Smooth muscle cell (in vitro differentiated cells): ENCODE measurements around the gene NHSL2. TPM values are rescaled to one million over a fixed set of nuclear protein-coding genes. Genes with fewer than 3 reads are reported as not detected.

Experiments used
- DNase-seq: peaks from one replicate; lab custom pipeline; 2025; ENCODE audit not compliant: unreplicated experiment; lab: John Stamatoyannopoulos, UW
- H2AFZ ChIP-seq: fragments of 200-600 bp; sonication (generic); 2 replicates; pipeline ENCODE4 v1.6.0; 2016; ENCODE audit warnings: antibody characterized with exemption, low read depth, mild to moderate bottlenecking
- H3F3A ChIP-seq: fragments of 200-600 bp; sonication (generic); 2 replicates; pipeline ENCODE4 v1.6.0; 2017; ENCODE audit warnings: antibody characterized with exemption, low read depth
- H3K27ac ChIP-seq: fragments of 200-600 bp; sonication (generic); 2 replicates; pipeline ENCODE4 v1.5.1; 2016; ENCODE audit warnings: low read depth, mild to moderate bottlenecking
- H3K27me3 ChIP-seq: fragments of 200-600 bp; sonication (generic); 2 replicates; pipeline ENCODE4 v1.6.1; 2016; ENCODE audit warnings: low read depth, mild to moderate bottlenecking
- H3K36me3 ChIP-seq: fragments of 200-600 bp; sonication (generic); 2 replicates; pipeline ENCODE4 v1.5.1; 2016; ENCODE audit warnings: low read depth
- H3K4me1 ChIP-seq: fragments of 200-600 bp; sonication (generic); 2 replicates; pipeline ENCODE4 v1.5.1; 2016; ENCODE audit warnings: low read depth
- H3K4me2 ChIP-seq: fragments of 200-600 bp; sonication (generic); 2 replicates; pipeline ENCODE4 v1.6.0; 2016; ENCODE audit warnings: mild to moderate bottlenecking
- H3K4me3 ChIP-seq: fragments of 200-600 bp; sonication (generic); 2 replicates; pipeline ENCODE4 v1.5.1; 2016; ENCODE audit warnings: mild to moderate bottlenecking
- H3K79me2 ChIP-seq: fragments of 200-600 bp; sonication (generic); 2 replicates; pipeline ENCODE4 v1.6.0; 2016; ENCODE audit warnings: low read depth, mild to moderate bottlenecking
- H3K9ac ChIP-seq: fragments of 200-600 bp; sonication (generic); 2 replicates; pipeline ENCODE4 v1.6.0; 2016; ENCODE audit warnings: low read depth
- H3K9me3 ChIP-seq: fragments of 200-600 bp; sonication (generic); replicated peaks from 2 replicates; pipeline ENCODE4 v1.5.1; 2016; ENCODE audit warnings: low read depth
- H4K20me1 ChIP-seq: fragments of 200-600 bp; sonication (generic); 2 replicates; pipeline ENCODE4 v1.6.0; 2016; ENCODE audit warnings: low read depth
- CTCF ChIP-seq: fragments of 200-600 bp; sonication (generic); IDR thresholded peaks from 2 replicates; pipeline ENCODE4 v1.5.1; 2017; ENCODE audit warnings: borderline replicate concordance, mild to moderate bottlenecking, antibody characterized with exemption; ENCODE audit not compliant: insufficient read depth, poor library complexity, severe bottlenecking
- WGBS: methylation state at CpG from one replicate; pipeline ENCODE4 v1.1.7; 2016; ENCODE audit warnings: low lambda C conversion rate; 5-methylcytosine and 5-hydroxymethylcytosine counted together
- polyA plus RNA-seq: library from polyadenylated mRNA; unstranded; fragments of >200 nt; fragmentation: Nextera tagmentation; extraction: Ambion mirVana; gene quantifications from 2 replicates; pipeline ENCODE4 v1.2.1, GENCODE V29; 2016
- total RNA-seq: library from RNA; depleted of rRNA; stranded (reverse); fragments of >200 nt; gene quantifications from 2 replicates; pipeline ENCODE4 v1.2.3, GENCODE V29; 2014

Gene NHSL2
- total and polyA plus RNA-seq, 2 experiments from 2014 or later, result 2.9 to 3.3 TPM

DNA sequence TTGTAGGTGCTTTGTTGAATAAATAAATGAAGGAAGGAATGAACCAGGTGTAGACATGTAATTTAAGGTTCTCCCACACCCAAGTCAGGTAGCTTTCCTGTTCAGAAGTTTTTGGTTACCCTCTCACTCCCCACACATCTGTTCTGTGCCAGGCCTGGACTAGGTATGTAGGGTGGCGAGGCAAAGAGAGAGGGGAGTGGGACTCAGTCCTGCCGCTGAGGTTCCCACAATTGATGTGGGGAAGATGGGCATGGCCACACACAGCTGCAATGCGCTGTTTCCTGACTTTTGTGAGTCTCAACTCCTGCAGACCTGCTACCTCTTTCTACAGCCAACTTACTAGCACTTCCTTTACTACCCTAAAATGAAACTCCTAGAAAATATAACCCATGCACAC is 132.2 kb downstream of the NHSL2 start:
- WGBS, result 64% methylated on average over 3 of the region's 3 CpGs
- no peak for DNase-seq
- no peaks in the 10 kb centered on the region for H4K20me1 ChIP-seq
- H3K79me2 ChIP-seq, result no peaks in the 10 kb centered on the region
- H3K27me3 ChIP-seq, result no peaks in the 10 kb centered on the region
- no peak overlapping the region for H3K4me2 ChIP-seq
- no peak overlapping the region for H2AFZ ChIP-seq
- no peak overlapping the region for H3K4me3 ChIP-seq
- no peaks in the 10 kb centered on the region for H3K36me3 ChIP-seq
- H3K4me1 ChIP-seq, result no peaks in the 10 kb centered on the region
- H3K9me3 ChIP-seq, result no peaks in the 10 kb centered on the region
- H3K9ac ChIP-seq, result no peak overlapping the region
- no peak for TF ChIP-seq CTCF
- H3K27ac ChIP-seq, result no peak overlapping the region
- H3F3A ChIP-seq, result no peaks in the 10 kb centered on the region

GRCh38 chrX:72043636-72044035 is 133.0 kb downstream of the NHSL2 start:
- H3K4me3 ChIP-seq, result no peak overlapping the region
- H4K20me1 ChIP-seq, result no peaks in the 10 kb centered on the region
- no peaks in the 10 kb centered on the region for H3K4me1 ChIP-seq
- no peak for TF ChIP-seq CTCF
- H3K9ac ChIP-seq, result no peak overlapping the region
- no peak overlapping the region for H3K27ac ChIP-seq
- H3F3A ChIP-seq, result no peaks in the 10 kb centered on the region
- no peak for DNase-seq
- no peaks in the 10 kb centered on the region for H3K9me3 ChIP-seq
- 88% methylated on average over 4 of the region's 4 CpGs for WGBS
- H3K27me3 ChIP-seq, result no peaks in the 10 kb centered on the region
- no peaks in the 10 kb centered on the region for H3K36me3 ChIP-seq
- no peaks in the 10 kb centered on the region for H3K79me2 ChIP-seq
- no peak overlapping the region for H2AFZ ChIP-seq
- H3K4me2 ChIP-seq, result no peak overlapping the region

DNA sequence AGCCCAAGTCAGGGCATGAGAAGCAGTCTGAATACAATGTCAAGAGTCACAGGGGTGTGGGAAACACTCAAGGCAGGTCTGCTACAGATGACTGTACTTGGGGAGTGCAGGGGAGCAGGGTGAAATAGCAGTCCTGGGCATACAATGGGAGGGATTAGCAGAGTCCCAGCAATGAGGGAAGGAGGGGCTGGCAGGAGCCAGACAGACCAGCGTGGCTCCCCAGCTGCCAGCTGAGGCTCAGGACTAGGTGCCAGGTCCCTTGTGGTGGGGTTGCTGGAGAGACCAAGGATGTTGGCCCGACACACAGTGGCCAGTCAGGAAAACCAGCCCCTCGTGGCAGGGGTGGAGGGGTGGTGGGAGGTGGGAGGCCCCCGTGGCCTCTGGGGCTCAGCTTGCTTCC is 134.5 kb downstream of the NHSL2 start:
- WGBS, result 75% methylated on average over 3 of the region's 4 CpGs
- no peak overlapping the region for H3K4me2 ChIP-seq
- no peak for TF ChIP-seq CTCF
- no peak overlapping the region for H3K4me3 ChIP-seq
- DNase-seq, result no peak
- no peak overlapping the region for H3K27ac ChIP-seq
- no peak overlapping the region for H2AFZ ChIP-seq
- H3K9me3 ChIP-seq, result no peaks in the 10 kb centered on the region
- no peaks in the 10 kb centered on the region for H3F3A ChIP-seq
- no peaks in the 10 kb centered on the region for H4K20me1 ChIP-seq
- no peaks in the 10 kb centered on the region for H3K4me1 ChIP-seq
- H3K9ac ChIP-seq, result no peak overlapping the region
- no peaks in the 10 kb centered on the region for H3K36me3 ChIP-seq
- H3K79me2 ChIP-seq, result no peaks in the 10 kb centered on the region
- no peaks in the 10 kb centered on the region for H3K27me3 ChIP-seq

DNA sequence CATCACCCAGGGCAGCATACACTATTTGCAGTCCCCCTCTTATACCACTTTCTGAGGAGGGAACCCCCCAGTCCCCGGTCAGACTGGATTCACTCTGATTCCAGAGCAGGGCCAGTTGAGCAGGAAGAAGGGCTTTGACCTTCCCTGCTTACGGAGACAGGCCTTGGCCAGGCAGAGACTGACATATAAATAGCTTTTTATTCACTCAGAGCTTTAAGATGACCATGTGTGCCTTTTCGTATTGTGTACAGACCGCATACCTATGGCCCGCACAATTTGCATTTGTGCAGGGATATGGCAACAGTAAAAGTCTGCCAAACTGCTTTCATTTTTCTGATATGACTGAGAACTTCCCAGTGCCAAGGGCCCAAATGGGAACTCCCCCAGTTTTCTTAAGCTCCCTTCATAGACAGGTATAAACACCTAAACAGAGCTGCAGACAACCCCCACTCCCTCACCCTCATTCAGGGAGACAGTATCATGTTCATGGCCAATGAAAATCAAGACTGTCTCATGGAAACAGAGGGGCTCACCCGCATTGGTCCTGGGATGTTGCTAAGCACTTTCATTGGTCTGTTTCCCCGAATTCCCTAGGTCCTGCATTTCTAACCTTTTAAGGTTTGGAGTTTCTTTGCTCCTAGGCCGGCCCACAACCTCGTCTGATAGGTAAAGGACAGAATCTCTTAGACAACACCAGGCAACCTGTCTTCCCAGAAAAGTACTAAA is 135.1 kb downstream of the NHSL2 start:
- Histone ChIP-seq H3K27me3 (no peaks in the 10 kb centered on the region), H3K27ac (no peak overlapping the region), H2AFZ (no peak overlapping the region), H3K9ac (no peak overlapping the region), H3K4me2 (no peak overlapping the region), H3K79me2 (no peaks in the 10 kb centered on the region), H3K9me3 (no peaks in the 10 kb centered on the region), H3K4me3 (no peak overlapping the region), H3F3A (no peaks in the 10 kb centered on the region), H4K20me1 (no peaks in the 10 kb centered on the region), H3K4me1 (no peaks in the 10 kb centered on the region), H3K36me3 (no peaks in the 10 kb centered on the region)
- no peak for TF ChIP-seq CTCF
- 63% methylated on average over 9 of the region's 9 CpGs for WGBS
- DNase-seq, result no peak
